Measurements from ENCODE around the gene S100A5.
"Not testable (repeated sequence)": the region's sequence is repeated elsewhere in the genome, so short reads cannot be mapped to it uniquely, and the experiment has no call there.

S100A5 gene

DNA sequence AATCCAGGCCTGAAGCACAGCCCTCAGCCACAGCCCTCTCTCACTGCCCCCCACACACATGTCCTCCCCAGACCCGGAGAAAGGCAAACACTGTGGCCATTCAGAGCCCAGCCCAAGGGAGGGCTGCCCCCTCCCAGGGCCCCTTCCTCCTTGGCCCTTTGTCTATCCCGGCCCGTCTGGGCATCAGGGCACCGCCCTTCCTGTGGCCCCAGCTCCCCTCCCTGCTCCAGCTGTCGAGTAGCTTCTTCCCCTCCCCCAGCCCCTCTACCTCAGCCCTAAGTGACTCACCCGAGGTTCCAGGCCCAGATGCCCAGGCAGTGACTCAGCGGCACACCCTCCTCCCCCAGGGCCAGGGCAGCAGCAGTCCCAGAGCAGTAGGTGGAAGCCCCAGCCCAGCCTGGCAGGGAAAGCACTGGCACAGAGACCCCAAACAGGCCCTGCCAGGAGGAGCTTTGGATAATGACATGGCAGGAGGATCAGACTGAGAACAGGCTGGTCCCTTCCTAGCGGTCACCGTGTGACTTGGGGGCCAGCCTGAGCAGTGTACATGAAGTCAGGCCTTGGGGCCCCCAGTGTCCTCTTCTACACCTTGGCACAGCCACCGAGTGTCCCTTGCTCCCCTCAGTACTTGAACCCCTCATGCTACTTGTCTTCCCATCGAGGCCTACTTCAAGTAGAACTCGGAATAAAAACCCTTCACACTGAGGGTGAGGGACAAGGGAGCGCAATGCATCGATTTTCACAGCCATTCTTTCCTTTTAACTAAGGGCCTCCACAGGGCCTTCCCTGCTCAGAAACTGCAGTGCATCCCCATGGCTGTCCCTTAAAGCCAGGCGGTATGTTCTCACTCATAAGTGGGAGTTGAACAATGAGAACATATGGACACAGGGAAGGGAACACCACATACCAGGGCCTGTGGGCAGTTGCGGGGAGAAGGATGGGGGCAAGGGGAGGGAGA lies 26.0 kb upstream of the S100A5 start:
- DNase-seq, result peak; percentile 86

DNA sequence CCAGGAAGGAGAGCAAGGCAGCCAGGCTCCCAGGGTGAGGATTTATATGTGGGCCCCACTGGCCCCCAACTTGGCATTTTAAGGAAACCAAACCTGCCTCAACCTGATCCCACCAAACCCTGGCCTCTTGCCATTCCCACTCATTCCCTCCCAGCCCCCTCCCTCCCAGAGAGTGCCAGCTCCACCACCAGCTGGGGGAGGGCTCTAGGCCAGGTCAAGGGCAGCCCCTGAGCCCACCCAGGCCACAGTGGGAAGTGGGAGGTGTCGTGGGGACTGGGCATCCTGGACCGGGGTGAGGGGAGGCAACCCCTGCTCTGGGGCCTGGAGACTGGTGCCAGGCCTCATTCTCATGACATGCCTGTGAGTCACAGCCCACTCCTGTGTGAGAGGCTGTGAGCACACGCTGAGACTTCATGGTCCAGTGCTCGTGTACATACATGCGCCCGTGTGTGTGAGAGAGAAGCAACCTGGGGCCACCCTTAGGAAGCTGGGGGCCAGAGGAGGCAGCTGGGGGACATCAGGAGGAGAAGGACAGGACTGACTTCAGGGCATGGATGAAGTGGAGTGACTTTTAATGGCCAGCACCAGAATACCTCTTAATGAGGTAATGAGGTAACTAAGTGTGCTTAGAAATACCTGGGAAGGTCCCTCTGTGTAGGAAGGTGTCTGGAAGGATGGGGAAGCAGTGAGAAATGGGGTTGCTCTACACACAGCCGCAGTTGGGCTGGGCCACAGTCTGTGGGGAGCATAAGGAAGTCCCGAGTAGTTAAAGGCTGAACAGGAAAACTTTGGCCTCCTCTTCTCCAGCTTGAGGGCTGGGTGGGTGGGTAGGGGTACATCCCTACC lies 25.0 kb upstream of the S100A5 start, which contains the start of gene S100A2:
Gene S100A2 (minus strand): TSS at position 316 of the 846 bp plus-strand sequence. CDS start 1,967 bp downstream, outside the sequence.
- DNase-seq, result peak; percentile 55

GRCh38 chr1:153563991-153564390 lies 23.3 kb upstream of the S100A5 start:
- no peak for DNase-seq

DNA sequence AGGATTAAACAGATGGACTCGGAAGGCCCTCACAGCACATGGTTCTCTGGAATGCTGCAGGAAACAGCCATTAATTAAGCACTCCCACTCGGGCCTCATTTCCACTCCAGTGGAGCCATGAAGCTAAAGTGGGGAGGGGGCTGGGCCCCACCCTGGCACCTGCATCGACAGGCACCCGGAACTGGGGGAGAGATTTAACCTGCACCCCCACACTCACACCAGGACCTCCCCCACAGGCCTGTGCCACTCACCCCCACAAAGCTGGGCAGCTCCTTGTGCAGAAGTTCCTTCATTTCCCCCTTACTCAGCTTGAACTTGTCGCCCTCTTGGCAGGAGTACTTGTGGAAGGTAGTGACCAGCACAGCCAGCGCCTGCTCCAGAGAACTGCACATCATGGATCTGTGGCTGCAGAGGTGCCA lies 22.8 kb upstream of the S100A5 start:
- no peak for DNase-seq

DNA sequence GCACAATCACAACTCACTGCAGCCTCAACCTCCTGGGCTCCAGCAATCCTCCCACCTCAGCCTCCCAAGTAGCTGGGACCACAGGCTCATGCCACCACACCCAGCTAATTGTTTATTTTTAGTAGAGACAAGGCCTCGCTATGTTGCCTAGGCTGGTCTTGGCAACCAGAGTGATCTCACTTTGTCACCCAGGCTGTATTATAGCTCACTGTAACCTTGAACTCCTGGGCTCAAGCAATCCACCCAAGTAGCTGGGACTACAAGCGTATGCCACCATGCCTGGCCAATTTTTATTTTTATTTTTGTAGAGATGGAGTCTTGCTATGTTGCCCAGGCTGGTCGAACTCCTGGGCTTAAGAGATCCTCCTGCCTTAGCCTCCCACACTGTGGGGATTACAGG lies 21.3 kb upstream of the S100A5 start:
- not testable (repeated sequence) for DNase-seq

- DNase-seq, result no peak
Measured at GRCh38 chr1:153561466-153561985, 20.8 kb upstream of the S100A5 start.

DNA sequence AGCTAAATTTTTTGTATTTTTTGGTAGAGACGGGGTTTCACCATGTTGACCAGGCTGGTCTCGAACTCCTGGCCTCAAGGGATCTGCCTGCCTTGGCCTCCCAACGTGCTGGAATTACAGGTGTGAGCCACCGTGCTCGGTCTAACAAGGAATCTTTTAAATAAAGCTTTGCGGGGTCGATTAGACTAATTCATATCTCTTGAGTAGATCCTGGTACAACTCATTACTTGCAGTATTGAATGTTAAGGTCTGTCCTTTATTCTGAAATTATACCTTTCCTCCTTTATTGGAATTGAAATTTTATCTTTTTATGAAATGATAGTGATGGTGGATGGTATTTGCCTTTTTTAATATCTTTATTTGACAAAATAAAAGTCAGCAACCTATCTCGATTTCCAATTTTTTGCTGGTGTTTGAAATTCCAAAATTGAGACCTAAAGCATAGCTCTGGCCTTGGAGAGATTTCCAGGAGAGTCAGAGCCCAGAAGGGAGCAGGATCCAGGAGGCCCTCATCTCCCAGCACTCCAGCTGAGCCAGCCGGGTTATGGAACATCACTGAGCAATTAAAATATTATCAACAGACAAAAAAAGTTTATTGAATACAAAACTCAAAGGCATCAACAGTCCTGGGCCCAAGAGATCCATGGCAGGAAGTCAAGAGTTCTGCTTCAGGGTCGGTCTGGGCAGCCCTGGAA lies 20.2 kb upstream of the S100A5 start:
- DNase-seq, result no peak

DNA sequence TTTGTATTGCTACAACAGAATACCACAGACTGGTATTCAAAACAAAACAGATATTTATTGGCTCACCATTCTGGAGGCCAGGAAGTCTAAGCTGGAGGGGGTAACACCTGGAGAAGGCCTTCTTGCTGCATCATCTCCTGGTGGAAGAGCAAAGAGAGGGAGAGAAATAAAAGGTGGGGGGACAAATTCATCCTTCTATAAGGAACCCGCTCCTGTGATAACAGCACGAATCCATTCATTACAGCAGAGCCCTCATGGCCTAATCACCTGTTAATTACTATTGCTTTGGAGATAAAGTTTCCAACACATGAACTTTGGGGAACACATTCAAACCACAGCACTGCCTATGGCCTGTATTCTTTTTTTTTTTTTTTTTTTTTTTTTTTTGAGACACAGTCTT lies 19.5 kb upstream of the S100A5 start:
- DNase-seq, result no peak

DNA sequence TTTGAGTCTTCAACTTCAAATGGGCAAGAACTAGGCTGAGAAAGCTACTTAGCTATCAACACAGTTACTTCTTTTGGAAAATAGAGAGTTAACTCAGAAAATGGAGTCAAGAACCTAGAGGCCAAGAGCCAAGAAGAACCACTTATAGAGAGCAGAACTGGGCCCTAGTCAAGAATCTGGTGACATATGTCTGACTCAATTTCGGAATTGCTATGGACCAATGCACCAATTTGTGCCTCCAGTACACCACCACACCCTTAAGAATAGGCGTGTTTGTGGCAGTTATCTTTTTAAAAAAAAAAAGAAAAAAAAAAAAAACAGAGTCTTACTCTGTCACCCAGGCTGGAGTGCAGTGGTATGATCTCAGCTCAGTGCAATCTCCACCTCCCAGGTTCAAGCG lies 17.1 kb upstream of the S100A5 start:
- DNase-seq, result no peak

DNA sequence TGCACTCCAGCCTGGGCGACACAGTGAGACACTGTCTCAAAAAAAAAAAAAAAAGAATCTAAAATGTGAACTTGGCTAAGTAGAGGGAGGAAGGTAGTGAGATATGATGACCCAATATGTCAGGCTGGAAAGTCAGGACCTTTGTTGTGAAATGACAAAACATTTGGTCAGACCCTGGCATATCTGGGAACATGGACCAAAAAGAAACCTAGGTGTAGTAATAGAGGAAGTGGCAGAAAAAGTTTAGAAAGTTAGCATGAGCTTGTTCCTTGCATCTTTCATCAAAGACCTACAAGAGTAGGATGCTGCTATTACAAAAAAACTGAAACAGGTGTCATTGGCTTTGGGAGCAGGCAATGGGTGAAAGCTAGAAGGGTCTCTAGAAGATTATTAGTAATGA lies 15.6 kb upstream of the S100A5 start:
- DNase-seq, result no peak

GRCh38 chr1:153553830-153554541 lies 13.3 kb upstream of the S100A5 start:
- DNase-seq, result no peak

- DNase-seq, result no peak
Measured at GRCh38 chr1:153553096-153553495, 12.4 kb upstream of the S100A5 start.

DNA sequence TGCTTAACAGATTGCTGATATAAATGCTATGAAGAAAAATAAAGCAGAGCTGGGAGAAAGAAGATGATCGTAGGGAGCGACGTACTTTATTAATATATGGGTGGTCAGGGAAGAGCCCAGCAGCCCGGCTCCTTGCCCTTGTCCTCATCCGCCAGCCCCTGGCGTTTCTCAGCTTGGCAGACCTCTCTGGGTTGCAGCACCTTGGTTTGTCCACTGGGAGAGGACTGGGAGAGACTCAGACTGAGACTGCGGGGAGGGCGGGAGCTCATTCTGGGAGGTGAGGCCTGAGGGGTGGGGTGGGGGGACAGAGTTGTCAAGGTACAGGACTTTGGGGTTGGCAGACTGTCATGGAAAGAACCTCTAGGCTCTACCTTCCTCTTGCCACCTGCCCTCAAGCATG lies 11.6 kb upstream of the S100A5 start:
- DNase-seq, result no peak

GRCh38 chr1:153550827-153551500 lies 10.2 kb upstream of the S100A5 start:
- no peak for DNase-seq

DNA sequence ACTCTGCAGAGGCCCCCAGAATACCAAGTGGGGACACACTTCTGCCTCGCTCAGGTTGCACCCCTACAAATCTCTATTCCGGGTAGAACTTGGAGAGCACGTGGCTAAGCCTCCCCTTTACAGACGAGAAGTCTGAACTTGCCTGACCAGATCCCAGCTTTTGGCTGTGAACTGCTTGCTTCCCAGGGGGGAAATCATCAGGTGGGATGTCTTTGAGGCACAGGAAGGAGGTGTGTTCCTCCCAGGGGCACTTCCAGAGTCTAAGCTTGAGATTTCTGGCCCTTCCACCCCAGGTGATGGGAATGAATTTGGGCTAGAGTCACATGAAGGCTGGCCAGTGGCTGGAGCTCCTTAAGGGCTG lies 9.6 kb upstream of the S100A5 start:
- DNase-seq, result no peak

- no peak for DNase-seq
Measured at GRCh38 chr1:153549741-153550397, 9.1 kb upstream of the S100A5 start.

DNA sequence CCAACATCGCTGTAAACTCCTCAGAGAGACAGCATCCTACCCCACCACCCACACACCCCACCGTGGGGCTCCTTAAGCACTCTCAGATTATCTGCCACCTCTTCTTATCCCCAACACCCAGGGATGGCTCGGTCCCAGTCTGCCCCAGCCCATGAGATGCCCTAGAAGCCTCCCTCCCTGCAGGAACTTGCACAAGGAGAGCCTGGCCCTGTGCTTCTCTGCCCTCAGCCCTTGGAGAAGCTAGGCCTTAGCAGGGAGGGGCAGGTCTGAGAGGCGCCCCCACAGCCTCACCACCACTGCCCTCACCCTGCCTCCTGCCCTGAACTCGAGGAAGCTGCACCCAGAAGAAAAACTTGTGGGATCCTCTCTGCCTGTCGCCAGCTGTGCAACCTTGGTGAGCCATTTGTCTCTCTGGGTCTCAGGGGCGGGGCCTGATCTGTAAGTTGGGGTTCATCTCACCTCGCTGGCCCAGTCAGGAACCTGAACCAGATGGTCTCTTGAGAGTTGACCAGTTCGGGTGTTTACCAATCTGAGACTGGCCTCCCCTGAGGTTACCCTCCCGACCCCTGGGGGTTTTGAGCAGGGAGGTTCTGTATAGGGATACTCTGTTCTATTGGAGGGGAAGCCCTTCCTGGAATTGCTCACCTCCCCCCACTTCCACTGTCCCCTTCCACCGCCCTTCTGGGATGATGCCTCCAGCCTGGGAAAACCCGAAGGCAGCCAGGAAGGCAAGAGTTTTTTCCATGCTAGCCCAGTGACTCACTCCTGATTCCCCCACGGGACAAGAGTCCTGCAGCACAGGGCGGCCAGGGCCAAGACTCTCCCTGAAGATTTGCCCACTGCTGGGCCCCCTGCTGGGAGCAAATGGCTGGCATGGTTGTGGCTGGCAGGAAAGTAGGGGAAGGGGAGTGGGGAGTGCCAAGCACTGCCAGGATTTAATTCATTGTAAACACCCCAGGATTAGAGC lies 8.3 kb upstream of the S100A5 start, which contains the start of gene S100A3:
Gene S100A3 (minus strand): TSS at position 537 of the 967 bp plus-strand sequence. CDS start 773 bp downstream, outside the sequence.
- DNase-seq, result no peak

DNA sequence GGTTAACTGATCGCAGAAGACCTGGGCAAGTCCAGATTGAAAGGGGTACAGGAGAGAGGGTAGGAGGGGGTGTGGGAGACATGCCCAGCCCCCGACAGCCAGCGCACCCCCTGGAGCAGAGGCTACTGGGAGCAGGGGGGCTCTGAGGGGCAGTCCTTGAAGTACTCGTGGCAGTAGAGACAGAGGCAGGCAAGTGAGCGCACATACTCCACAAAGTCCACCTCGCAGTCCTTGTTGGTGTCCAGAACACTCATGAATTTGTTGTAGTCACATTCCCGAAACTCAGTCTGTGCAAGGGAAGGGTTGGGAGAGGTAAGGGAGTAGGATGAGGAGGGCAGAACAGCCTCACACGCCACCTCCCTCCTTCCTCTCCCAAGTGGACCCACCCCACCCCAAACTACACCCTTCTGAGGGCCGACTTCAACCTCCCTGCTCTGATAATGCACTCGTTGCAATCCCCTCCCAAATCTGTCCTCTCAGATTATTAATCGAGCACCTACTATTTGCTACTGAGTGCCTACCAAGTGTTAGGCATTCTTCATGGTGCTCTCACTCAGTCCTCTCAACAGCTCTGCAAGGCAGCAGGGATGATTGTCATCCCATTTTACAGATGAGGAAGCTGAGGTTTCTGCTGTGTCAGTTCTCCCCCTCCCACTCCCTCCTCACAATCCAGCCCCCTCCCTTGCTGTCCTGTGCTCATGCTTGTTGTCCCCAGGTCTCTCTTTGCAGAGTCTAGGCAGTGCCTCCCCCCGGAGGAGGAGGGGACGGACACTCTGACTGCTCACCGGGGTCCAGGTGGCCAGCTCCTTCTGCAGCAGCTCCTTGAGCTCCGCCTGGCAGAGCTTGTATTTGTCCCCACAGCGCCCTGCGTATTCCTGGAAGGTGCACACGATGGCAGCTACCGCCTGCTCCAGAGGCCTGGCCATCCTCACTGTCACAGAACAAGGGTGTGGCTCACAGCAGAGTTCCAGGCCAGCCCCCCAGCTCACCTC lies 7.1 kb upstream of the S100A5 start:
- DNase-seq, result no peak
